Neural progenitor cell (in vitro differentiated cells): Measurements from ENCODE around the gene GFM2. TPM values are rescaled to one million over a fixed set of nuclear protein-coding genes. Genes with fewer than 3 reads are reported as not detected.

ENCODE experiments used
- DNase-seq: peaks from one replicate; pipeline ENCODE4 v3.0.0-alpha.2; 2016; ENCODE audit warnings: low spot score
- H2AFZ ChIP-seq: fragments of 200-600 bp; sonication (generic); replicated peaks from 2 replicates; pipeline ENCODE4 v1.6.1; 2016; ENCODE audit warnings: antibody characterized with exemption
- H3F3A ChIP-seq: fragments of 200-600 bp; sonication (generic); 2 replicates; pipeline ENCODE4 v1.6.1; 2016; ENCODE audit warnings: antibody characterized with exemption, low read depth
- H3K27ac ChIP-seq: fragments of 200-600 bp; sonication (generic); 2 replicates; pipeline ENCODE4 v1.5.1; 2016; ENCODE audit warnings: mild to moderate bottlenecking
- H3K27me3 ChIP-seq: fragments of 200-600 bp; sonication (generic); 2 replicates; pipeline ENCODE4 v1.6.1; 2016; ENCODE audit warnings: mild to moderate bottlenecking, moderate library complexity
- H3K36me3 ChIP-seq: fragments of 200-600 bp; sonication (generic); 2 replicates; pipeline ENCODE4 v1.5.1; 2016
- H3K4me1 ChIP-seq: fragments of 200-600 bp; sonication (generic); 2 replicates; pipeline ENCODE4 v1.6.1; 2016; ENCODE audit warnings: mixed run types
- H3K4me2 ChIP-seq: fragments of 200-600 bp; sonication (generic); 2 replicates; pipeline ENCODE4 v1.6.1; 2016
- H3K4me3 ChIP-seq: fragments of 200-600 bp; sonication (generic); 2 replicates; pipeline ENCODE4 v1.5.1; 2016
- H3K79me2 ChIP-seq: fragments of 200-600 bp; sonication (generic); 2 replicates; pipeline ENCODE4 v1.6.1; 2016; ENCODE audit warnings: low read depth
- H3K9ac ChIP-seq: fragments of 200-600 bp; sonication (generic); 2 replicates; pipeline ENCODE4 v1.6.1; 2016
- H3K9me3 ChIP-seq: fragments of 200-600 bp; sonication (generic); 2 replicates; pipeline ENCODE4 v1.5.1; 2016; ENCODE audit warnings: low read depth
- H4K20me1 ChIP-seq: fragments of 200-600 bp; sonication (generic); 2 replicates; pipeline ENCODE4 v1.6.1; 2016; ENCODE audit warnings: low read depth
- H3K27ac Mint-ChIP-seq: 3 replicates; pipeline ENCODE4 v1.8.0; 2021; ENCODE audit warnings: mixed read lengths
- H3K27me3 Mint-ChIP-seq: 2 replicates; pipeline ENCODE4 v1.8.0; 2022; ENCODE audit warnings: low read depth, mild to moderate bottlenecking, inconsistent platforms, moderate library complexity, mixed read lengths; ENCODE audit not compliant: insufficient read depth
- H3K36me3 Mint-ChIP-seq: 3 replicates; pipeline ENCODE4 v1.8.0; 2021; ENCODE audit warnings: mixed read lengths
- H3K4me1 Mint-ChIP-seq: 3 replicates; pipeline ENCODE4 v1.8.0; 2021; ENCODE audit warnings: mixed read lengths
- H3K4me3 Mint-ChIP-seq: 3 replicates; pipeline ENCODE4 v1.8.0; 2021; ENCODE audit warnings: mild to moderate bottlenecking, moderate library complexity, mixed read lengths
- H3K9me3 Mint-ChIP-seq: 3 replicates; pipeline ENCODE4 v1.8.0; 2020; ENCODE audit warnings: mixed read lengths
- EZH2 ChIP-seq: fragments of 200-600 bp; sonication (generic); IDR thresholded peaks from 2 replicates; pipeline ENCODE4 v1.6.1; 2017; ENCODE audit warnings: antibody characterized with exemption, mild to moderate bottlenecking, moderate library complexity
- EZH2phosphoT487 ChIP-seq: fragments of 200-600 bp; sonication (generic); IDR thresholded peaks from 2 replicates; pipeline ENCODE4 v1.6.1; 2017; ENCODE audit warnings: antibody characterized with exemption
- total RNA-seq: library from RNA; depleted of rRNA; stranded (reverse); fragments of >200 nt; gene quantifications from 2 replicates; pipeline ENCODE4 v1.2.3, GENCODE V29; 2015; ENCODE audit warnings: low replicate concordance
- TF ChIP-seq, protein P1 (sequence below): fragments of 200-600 bp; sonication (generic); IDR thresholded peaks from 2 replicates; pipeline ENCODE4 v1.5.1; 2017; ENCODE audit warnings: antibody characterized with exemption, mild to moderate bottlenecking

The GFM2 gene, protein sequence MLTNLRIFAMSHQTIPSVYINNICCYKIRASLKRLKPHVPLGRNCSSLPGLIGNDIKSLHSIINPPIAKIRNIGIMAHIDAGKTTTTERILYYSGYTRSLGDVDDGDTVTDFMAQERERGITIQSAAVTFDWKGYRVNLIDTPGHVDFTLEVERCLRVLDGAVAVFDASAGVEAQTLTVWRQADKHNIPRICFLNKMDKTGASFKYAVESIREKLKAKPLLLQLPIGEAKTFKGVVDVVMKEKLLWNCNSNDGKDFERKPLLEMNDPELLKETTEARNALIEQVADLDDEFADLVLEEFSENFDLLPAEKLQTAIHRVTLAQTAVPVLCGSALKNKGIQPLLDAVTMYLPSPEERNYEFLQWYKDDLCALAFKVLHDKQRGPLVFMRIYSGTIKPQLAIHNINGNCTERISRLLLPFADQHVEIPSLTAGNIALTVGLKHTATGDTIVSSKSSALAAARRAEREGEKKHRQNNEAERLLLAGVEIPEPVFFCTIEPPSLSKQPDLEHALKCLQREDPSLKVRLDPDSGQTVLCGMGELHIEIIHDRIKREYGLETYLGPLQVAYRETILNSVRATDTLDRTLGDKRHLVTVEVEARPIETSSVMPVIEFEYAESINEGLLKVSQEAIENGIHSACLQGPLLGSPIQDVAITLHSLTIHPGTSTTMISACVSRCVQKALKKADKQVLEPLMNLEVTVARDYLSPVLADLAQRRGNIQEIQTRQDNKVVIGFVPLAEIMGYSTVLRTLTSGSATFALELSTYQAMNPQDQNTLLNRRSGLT
- 43.9 and 67.9 TPM in 2 replicates for total RNA-seq

DNA sequence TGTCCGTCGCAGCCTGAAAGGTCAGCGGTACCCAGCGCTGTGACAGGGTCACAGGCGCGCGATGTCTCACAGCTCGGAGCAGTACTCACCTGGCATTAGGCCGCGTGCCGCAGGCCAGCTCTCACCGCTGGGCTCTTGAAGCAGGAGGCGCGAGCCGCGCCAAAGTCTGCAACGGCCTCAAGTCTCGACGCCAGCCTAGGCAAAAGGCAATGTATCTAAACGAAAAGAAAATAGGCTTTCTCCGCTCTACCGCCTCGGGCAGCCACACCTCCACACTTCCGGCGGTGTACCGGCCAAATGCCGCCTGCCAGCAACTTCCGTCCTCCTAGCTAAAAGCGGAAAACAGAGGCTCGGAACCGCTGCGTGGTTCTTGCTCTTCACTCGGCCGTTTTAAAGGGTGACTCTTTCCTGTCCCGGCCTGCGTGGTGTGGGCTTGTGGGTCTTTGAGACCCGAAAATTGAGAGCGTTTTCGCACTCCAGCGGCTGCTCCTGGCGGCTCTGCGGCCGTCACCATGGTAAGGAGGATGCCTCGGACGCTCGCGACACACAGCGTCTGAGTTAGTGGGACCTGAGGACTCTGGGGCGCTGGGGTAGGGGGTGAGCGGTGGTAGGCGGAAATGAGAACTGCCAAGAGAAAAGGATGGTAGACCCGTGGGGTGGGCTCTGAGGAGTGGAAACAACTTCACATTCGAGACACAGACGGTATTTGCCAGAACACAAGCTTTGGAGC lies at the start of gene GFM2, which contains the start of gene NSA2:
GFM2 (minus strand) TSS at position 269 of the 730 bp plus-strand sequence. CDS start 3,375 bp downstream, outside the sequence.
NSA2 (plus strand) TSS at position 401 of the 730 bp plus-strand sequence; CDS start at position 513, 112 bp downstream.
- peak within 1 kb of the TSS; percentile 99 for H2AFZ ChIP-seq
- H3K36me3 Mint-ChIP-seq: peaks cover 5% of the 10 kb centered on the region
- H3K27me3 ChIP-seq: no peaks in the 10 kb centered on the region
- H3K79me2 ChIP-seq: peaks cover 53% of the 10 kb centered on the region
- peaks cover 7% of the 10 kb centered on the region for H3K4me1 ChIP-seq
- H3K27me3 Mint-ChIP-seq: peaks cover 4% of the 10 kb centered on the region
- H3K27ac ChIP-seq: no peak within 1 kb of the TSS
- peaks cover 4% of the 10 kb centered on the region for H3F3A ChIP-seq
- peaks cover 25% of the 10 kb centered on the region for H3K4me1 Mint-ChIP-seq
- H4K20me1 ChIP-seq: peaks cover 12% of the 10 kb centered on the region
- TF ChIP-seq EZH2phosphoT487 (no peak), EZH2 (no peak)
- TF ChIP-seq, protein P1, sequence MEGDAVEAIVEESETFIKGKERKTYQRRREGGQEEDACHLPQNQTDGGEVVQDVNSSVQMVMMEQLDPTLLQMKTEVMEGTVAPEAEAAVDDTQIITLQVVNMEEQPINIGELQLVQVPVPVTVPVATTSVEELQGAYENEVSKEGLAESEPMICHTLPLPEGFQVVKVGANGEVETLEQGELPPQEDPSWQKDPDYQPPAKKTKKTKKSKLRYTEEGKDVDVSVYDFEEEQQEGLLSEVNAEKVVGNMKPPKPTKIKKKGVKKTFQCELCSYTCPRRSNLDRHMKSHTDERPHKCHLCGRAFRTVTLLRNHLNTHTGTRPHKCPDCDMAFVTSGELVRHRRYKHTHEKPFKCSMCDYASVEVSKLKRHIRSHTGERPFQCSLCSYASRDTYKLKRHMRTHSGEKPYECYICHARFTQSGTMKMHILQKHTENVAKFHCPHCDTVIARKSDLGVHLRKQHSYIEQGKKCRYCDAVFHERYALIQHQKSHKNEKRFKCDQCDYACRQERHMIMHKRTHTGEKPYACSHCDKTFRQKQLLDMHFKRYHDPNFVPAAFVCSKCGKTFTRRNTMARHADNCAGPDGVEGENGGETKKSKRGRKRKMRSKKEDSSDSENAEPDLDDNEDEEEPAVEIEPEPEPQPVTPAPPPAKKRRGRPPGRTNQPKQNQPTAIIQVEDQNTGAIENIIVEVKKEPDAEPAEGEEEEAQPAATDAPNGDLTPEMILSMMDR: no peak
- H3K9me3 Mint-ChIP-seq: no peaks in the 10 kb centered on the region
- DNase-seq: peak; percentile 97
- H3K36me3 ChIP-seq: peaks cover 8% of the 10 kb centered on the region
- peak within 1 kb of the TSS; percentile 85 for H3K9ac ChIP-seq
- peak within 1 kb of the TSS; percentile 98 for H3K27ac Mint-ChIP-seq
- H3K4me3 Mint-ChIP-seq: peak within 1 kb of the TSS; percentile 100
- H3K4me3 ChIP-seq: peak within 1 kb of the TSS; percentile 91
- peak within 1 kb of the TSS; percentile 90 for H3K4me2 ChIP-seq
- no peaks in the 10 kb centered on the region for H3K9me3 ChIP-seq

GRCh38 chr5:74810915-74811314 lies 44.0 kb upstream of the GFM2 start:
- Histone ChIP-seq H3K79me2 (no peaks in the 10 kb centered on the region), H3K9ac (no peak overlapping the region), H3K27me3 (no peaks in the 10 kb centered on the region), H3F3A (no peaks in the 10 kb centered on the region), H3K9me3 (no peaks in the 10 kb centered on the region), H3K4me2 (no peak overlapping the region), H3K36me3 (no peaks in the 10 kb centered on the region), H4K20me1 (no peaks in the 10 kb centered on the region), H3K4me1 (no peaks in the 10 kb centered on the region), H2AFZ (no peak overlapping the region), H3K27ac (no peak overlapping the region), H3K4me3 (no peak overlapping the region)
- TF ChIP-seq, protein P1: no peak
- no peak for TF ChIP-seq EZH2phosphoT487
- Mint-ChIP-seq H3K4me1 (peaks cover 6% of the 10 kb centered on the region), H3K36me3 (peaks cover 18% of the 10 kb centered on the region), H3K27ac (no peak overlapping the region), H3K27me3 (peaks cover 2% of the 10 kb centered on the region), H3K4me3 (no peak overlapping the region), H3K9me3 (no peaks in the 10 kb centered on the region)
- no peak for DNase-seq

GRCh38 chr5:74801941-74802340 lies 35.0 kb upstream of the GFM2 start:
- Mint-ChIP-seq H3K27ac (no peak overlapping the region), H3K9me3 (no peaks in the 10 kb centered on the region), H3K36me3 (peaks cover 10% of the 10 kb centered on the region), H3K4me1 (no peaks in the 10 kb centered on the region), H3K27me3 (no peaks in the 10 kb centered on the region), H3K4me3 (no peak overlapping the region)
- no peak for DNase-seq
- Histone ChIP-seq H3F3A (no peaks in the 10 kb centered on the region), H3K9me3 (no peaks in the 10 kb centered on the region), H3K9ac (no peak overlapping the region), H3K79me2 (no peaks in the 10 kb centered on the region), H3K36me3 (no peaks in the 10 kb centered on the region), H3K4me1 (no peaks in the 10 kb centered on the region), H3K27ac (no peak overlapping the region), H2AFZ (no peak overlapping the region), H3K4me3 (no peak overlapping the region), H3K4me2 (no peak overlapping the region), H4K20me1 (no peaks in the 10 kb centered on the region), H3K27me3 (no peaks in the 10 kb centered on the region)
- TF ChIP-seq EZH2: no peak
- TF ChIP-seq, protein P1: no peak
- no peak for TF ChIP-seq EZH2phosphoT487
